ENCODE measurements around the gene TMEM120B.
A peak's percentile ranks its signal among the peaks of the same experiment; 100 is the strongest.
"Not testable (repeated sequence)": the region's sequence is repeated elsewhere in the genome, so short reads cannot be mapped to it uniquely, and the experiment has no call there.

TMEM120B gene

DNA sequence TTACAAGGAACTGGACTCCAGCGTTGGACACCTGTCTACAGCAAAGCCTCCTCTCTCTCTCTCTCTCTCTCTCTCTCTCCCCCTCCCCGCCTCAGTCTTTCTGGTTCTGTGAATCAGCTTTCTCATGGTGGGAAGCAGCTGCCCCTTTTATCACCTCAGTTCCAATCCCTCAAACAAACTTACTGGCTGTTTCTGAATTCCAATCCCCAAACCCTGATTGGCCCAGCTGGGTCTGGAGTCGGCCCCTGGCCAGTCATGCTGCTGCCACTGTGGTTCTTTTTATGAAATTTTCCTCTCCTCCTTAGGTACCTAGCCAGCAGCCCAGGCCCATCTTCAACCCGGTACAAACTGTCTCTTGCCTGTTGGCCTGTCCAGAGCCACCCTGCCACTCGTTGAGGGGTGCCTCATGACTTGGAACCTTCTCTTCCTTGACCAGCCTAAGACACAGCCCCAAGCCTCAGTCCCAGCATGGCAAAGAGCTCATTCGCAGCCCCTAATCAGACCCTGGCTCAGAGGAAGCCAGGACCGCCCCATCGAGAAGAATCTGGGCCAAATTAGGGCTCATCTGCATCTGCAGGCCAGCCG, 33.7 kb upstream of the TMEM120B start:
- Histone ChIP-seq H3K36me3 (no peaks in the 10 kb centered on the region), H3K9me3 (replicated peaks in 1 of 11) (no peaks in the 10 kb centered on the region), H3K4me1 (peaks cover 0 to 15% (median 0%) of the 10 kb centered on the region in 10 experiments; a peak in 4 of 20 replicates), H4K20me1 (no peaks in the 10 kb centered on the region), H3K4me3 (no peak overlapping the region), H3K4me2 (0 out of 22 replicates have a peak overlapping the region, but pooled peaks of 1 of the 11 experiments have one; percentile 1), H3K27me3 (no peaks in the 10 kb centered on the region), H3K27ac (no peak overlapping the region), H3K9ac (no peak overlapping the region)
- TF ChIP-seq Cebpa-rat (IDR thresholded peaks at IDR 0.05), result no peak

DNA sequence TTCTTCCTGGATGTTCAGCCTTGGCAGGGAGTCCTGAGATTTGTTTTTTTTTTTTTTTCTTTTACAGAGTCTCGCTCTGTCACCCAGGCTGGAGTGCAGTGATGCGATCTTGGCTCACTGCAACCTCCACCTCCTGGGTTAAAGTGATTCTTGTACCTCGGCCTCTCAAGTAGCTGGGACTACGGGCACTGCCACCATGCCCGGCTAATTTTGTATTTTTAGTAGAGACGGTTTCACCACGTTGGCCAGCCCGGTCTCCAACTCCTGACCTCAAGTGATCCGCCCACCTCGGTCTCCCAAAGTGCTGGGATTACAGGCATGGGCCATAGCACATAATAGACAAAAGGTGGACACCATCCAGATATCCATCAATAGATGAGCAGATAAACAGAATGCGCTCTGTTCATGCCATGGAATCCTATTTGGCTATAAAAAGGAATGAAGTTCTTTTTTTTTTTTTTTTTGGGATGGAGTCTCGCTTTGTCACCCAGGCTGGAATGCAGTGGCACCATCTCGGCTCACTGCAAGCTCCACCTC, 32.8 kb upstream of the TMEM120B start:
- H3K4me3 ChIP-seq; H4K20me1 ChIP-seq; H3K27ac ChIP-seq; H3K27me3 ChIP-seq; H3K9me3 ChIP-seq (replicated peaks in 1 of 11); H3K4me2 ChIP-seq; H3K36me3 ChIP-seq; H3K9ac ChIP-seq: not testable (repeated sequence)
- H3K4me1 ChIP-seq, result peaks cover 0 to 17% (median 2%) of the 10 kb centered on the region in 10 experiments; a peak in 10 of 20 replicates

DNA sequence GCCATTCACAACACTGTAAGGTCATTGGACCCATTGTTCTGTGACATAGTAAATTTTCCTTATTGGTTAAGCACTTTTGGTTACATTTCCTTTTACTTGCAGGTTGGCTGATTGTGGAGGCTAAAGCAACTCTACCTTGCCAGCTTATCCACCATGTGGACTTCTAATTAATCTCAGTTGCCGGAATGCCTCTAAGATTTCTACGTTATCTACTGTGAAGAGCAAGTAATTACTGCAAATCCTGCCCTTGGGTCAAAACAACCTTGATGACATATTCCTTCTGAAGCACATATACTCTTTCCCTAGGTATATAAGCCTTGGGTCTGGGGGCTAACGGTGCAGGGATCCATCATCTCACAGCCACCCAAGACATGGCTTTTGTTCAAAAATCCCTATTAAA, 23.6 kb upstream of the TMEM120B start:
- no peak overlapping the region for H3K4me2 ChIP-seq
- no peak for TF ChIP-seq Cebpa-rat (IDR thresholded peaks at IDR 0.05)

DNA sequence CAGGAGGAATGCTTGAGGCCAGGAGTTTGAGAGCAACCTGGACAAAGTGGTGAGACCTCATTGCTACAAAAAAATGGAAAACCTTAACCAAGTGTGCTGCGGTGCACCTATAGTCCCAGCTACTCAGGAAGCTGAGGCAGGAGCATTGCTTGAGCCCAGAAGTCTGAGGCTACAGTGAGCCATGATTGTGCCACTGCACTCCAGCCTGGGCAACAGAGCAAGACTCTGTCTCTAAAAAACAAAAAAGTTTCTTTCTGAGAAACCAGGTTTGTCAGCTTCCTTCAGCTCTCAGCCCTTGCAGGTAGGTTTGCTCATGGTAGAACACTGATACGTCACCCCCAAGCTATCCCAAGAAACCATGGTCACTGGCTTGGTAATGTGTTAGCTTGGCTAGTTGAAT, 23.1 kb upstream of the TMEM120B start:
- no peak overlapping the region for H3K9ac ChIP-seq
- H3K36me3 ChIP-seq, result no peaks in the 10 kb centered on the region
- peaks cover 9 to 30% (median 20%) of the 10 kb centered on the region in 10 experiments; a peak in 19 of 20 replicates for H3K4me1 ChIP-seq
- H3K27me3 ChIP-seq, result no peaks in the 10 kb centered on the region
- no peak overlapping the region for H3K4me3 ChIP-seq
- H3K9me3 ChIP-seq (replicated peaks in 1 of 11), result no peaks in the 10 kb centered on the region
- no peak overlapping the region for H3K27ac ChIP-seq
- no peak for TF ChIP-seq Cebpa-rat (IDR thresholded peaks at IDR 0.05)
- no peak overlapping the region for H3K4me2 ChIP-seq
- no peaks in the 10 kb centered on the region for H4K20me1 ChIP-seq

More for the DNA sequence above, 23.6 kb upstream of the TMEM120B start:
- H3K9ac ChIP-seq, result no peak overlapping the region
- peaks cover 9 to 31% (median 20%) of the 10 kb centered on the region in 10 experiments; a peak in 19 of 20 replicates for H3K4me1 ChIP-seq
- H3K27me3 ChIP-seq, result no peaks in the 10 kb centered on the region
- H3K9me3 ChIP-seq (replicated peaks in 1 of 11), result no peaks in the 10 kb centered on the region
- H3K4me3 ChIP-seq, result no peak overlapping the region
- no peaks in the 10 kb centered on the region for H4K20me1 ChIP-seq
- no peaks in the 10 kb centered on the region for H3K36me3 ChIP-seq
- H3K27ac ChIP-seq, result no peak overlapping the region

GRCh38 chr12:121692744-121693143, 19.8 kb upstream of the TMEM120B start:
- not testable (repeated sequence) for H3K36me3 ChIP-seq; H3K9me3 ChIP-seq (replicated peaks in 1 of 11); H3K27me3 ChIP-seq; H4K20me1 ChIP-seq; H3K27ac ChIP-seq; H3K9ac ChIP-seq; H3K4me2 ChIP-seq; H3K4me1 ChIP-seq; H3K4me3 ChIP-seq

- H3K4me2 ChIP-seq, result no peak overlapping the region
- TF ChIP-seq Cebpa-rat (IDR thresholded peaks at IDR 0.05), result no peak
- no peaks in the 10 kb centered on the region for H3K27me3 ChIP-seq
- no peaks in the 10 kb centered on the region for H3K9me3 ChIP-seq (replicated peaks in 1 of 11)
- no peaks in the 10 kb centered on the region for H3K36me3 ChIP-seq
- no peak overlapping the region for H3K4me3 ChIP-seq
- no peak overlapping the region for H3K27ac ChIP-seq
- H3K9ac ChIP-seq, result no peak overlapping the region
- H4K20me1 ChIP-seq, result no peaks in the 10 kb centered on the region
- H3K4me1 ChIP-seq, result peaks cover 0 to 9% (median 0%) of the 10 kb centered on the region in 10 experiments; a peak in 5 of 20 replicates
These were observed 19.3 kb upstream of the TMEM120B start for GRCh38 chr12:121693155-121693687.

DNA sequence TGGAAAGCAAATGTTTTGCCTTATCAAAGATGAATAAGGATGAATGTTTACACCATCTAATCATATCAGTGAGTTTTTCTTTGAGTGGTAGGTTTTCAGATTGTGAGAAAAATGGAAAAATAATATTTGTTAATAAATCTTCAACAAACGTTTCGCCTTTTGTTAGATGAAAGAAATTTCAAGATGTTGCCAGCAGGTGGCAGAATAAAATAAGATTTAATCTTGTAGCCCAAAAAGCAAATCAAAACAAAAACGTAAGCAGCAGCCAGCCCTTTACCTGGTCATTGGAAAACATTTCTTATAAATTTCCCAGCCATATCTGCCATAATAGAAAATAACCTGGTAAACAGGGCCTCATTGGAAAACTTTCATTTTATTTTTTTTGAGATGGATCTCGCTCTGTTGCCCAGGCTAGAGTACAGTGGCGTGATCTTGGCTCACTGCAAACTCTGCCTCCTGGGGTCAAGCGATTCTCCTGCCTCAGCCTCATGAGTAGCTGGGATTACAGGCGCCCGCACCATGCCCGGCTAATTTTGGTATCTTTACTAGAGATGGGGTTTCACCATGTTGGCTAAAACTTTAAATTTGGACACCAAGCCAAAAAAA, 15.4 kb upstream of the TMEM120B start:
- no peak overlapping the region for H3K4me2 ChIP-seq
- H3K4me1 ChIP-seq, result peaks cover 0 to 6% (median 2%) of the 10 kb centered on the region in 10 experiments; a peak in 7 of 20 replicates
- no peaks in the 10 kb centered on the region for H4K20me1 ChIP-seq
- no peaks in the 10 kb centered on the region for H3K9me3 ChIP-seq (replicated peaks in 1 of 11)
- H3K9ac ChIP-seq, result no peak overlapping the region
- H3K36me3 ChIP-seq, result no peaks in the 10 kb centered on the region
- no peaks in the 10 kb centered on the region for H3K27me3 ChIP-seq
- no peak overlapping the region for H3K27ac ChIP-seq
- no peak overlapping the region for H3K4me3 ChIP-seq
- no peak for TF ChIP-seq Cebpa-rat (IDR thresholded peaks at IDR 0.05)

GRCh38 chr12:121697861-121698260, 14.7 kb upstream of the TMEM120B start:
- not testable (repeated sequence) for H3K9ac ChIP-seq

GRCh38 chr12:121701667-121702277, 10.8 kb upstream of the TMEM120B start:
- Histone ChIP-seq H3K4me3 (no peak overlapping the region), H3K27me3 (no peaks in the 10 kb centered on the region), H4K20me1 (no peaks in the 10 kb centered on the region), H3K9me3 (replicated peaks in 1 of 11) (peaks cover 0 to 18% (median 10%) of the 10 kb centered on the region in 11 experiments; a peak in 16 of 22 replicates), H3K4me2 (peak overlapping the region in 3 of 11 experiments; percentile 2 to 23 (median 8); a peak in 3 of 22 replicates), H3K9ac (no peak overlapping the region), H3K27ac (no peak overlapping the region), H3K36me3 (no peaks in the 10 kb centered on the region), H3K4me1 (peaks cover 0 to 8% (median 3%) of the 10 kb centered on the region in 10 experiments; a peak in 7 of 20 replicates)
- TF ChIP-seq Cebpa-rat (IDR thresholded peaks at IDR 0.05), result no peak

More at GRCh38 chr12:121697861-121698260, 14.7 kb upstream of the TMEM120B start:
- H3K4me2 ChIP-seq; H3K36me3 ChIP-seq; H3K27me3 ChIP-seq; H3K4me1 ChIP-seq; H3K27ac ChIP-seq; H3K9me3 ChIP-seq (replicated peaks in 1 of 11); H4K20me1 ChIP-seq; H3K4me3 ChIP-seq: not testable (repeated sequence)

Data from BLaER1 treated with 17β-estradiol and CSF1 and Interleukin-3, amounts not matched to agents 10 nM and 100 nM (cell line).